ENCODE measurements around the gene SLC17A7.

DNA sequence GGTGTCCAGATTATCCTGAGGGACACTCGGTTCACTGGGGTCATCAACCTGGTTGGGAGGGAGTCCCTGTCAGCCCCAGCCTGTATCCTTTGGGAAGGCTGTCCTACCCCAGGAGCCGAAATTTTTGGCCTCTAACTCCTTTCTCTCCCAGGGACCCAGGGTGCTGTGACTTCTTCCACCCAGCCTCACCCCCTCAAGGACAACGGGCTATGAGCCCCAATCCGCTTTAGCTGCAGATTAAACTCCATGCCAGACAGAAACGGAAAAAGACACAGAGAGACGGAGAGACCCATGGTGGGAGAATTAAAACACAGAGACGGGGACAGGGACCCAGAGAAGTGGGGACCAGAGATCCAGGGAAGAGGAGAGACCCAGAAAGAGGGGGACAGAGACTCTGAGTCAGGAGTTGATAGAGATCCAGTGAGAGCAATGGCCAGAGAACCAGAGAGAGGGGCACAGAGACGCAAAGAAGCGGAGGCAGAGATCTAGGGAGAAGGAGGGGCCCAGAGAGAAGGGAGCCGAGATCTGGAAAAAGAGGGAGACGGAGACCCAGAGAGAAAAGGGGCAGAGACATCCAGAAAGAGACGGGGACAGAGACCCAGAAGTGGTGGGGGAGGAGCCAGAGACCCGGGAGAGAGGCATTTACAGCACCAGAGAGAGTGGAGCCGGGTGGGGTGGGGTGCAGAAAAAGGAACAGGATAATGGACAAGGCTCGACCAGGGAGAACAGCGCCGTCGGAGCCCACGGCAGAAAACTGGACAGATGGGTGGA, 703 bp downstream of the SLC17A7 start:
- TF ChIP-seq POLR2AphosphoS5 (IDR thresholded peaks at IDR 0.05; ENCODE audit: low read depth, low read length) (no peak), SP1 (IDR thresholded peaks at IDR 0.05; ENCODE audit: low read depth) (no peak), TCF7L2 (IDR thresholded peaks at IDR 0.05; ENCODE audit: borderline replicate concordance, extremely low read depth, insufficient read depth, insufficient read length) (no peak), CEBPB (IDR thresholded peaks at IDR 0.05; ENCODE audit: low read depth) (no peak), ZFX (IDR thresholded peaks at IDR 0.05) (no peak), EZH2 (IDR thresholded peaks at IDR 0.05) (no peak)
- TF ChIP-seq, protein P1, sequence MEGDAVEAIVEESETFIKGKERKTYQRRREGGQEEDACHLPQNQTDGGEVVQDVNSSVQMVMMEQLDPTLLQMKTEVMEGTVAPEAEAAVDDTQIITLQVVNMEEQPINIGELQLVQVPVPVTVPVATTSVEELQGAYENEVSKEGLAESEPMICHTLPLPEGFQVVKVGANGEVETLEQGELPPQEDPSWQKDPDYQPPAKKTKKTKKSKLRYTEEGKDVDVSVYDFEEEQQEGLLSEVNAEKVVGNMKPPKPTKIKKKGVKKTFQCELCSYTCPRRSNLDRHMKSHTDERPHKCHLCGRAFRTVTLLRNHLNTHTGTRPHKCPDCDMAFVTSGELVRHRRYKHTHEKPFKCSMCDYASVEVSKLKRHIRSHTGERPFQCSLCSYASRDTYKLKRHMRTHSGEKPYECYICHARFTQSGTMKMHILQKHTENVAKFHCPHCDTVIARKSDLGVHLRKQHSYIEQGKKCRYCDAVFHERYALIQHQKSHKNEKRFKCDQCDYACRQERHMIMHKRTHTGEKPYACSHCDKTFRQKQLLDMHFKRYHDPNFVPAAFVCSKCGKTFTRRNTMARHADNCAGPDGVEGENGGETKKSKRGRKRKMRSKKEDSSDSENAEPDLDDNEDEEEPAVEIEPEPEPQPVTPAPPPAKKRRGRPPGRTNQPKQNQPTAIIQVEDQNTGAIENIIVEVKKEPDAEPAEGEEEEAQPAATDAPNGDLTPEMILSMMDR (IDR thresholded peaks at IDR 0.05 in 2 of 3, conservative IDR thresholded peaks at IDR 0.05 in 1 of 3; ENCODE audit: borderline replicate concordance in 1 of 3, insufficient read depth in 1 of 3, low read depth in 2 of 3, low read length in 2 of 3) = no peak
- TF ChIP-seq, protein P2, sequence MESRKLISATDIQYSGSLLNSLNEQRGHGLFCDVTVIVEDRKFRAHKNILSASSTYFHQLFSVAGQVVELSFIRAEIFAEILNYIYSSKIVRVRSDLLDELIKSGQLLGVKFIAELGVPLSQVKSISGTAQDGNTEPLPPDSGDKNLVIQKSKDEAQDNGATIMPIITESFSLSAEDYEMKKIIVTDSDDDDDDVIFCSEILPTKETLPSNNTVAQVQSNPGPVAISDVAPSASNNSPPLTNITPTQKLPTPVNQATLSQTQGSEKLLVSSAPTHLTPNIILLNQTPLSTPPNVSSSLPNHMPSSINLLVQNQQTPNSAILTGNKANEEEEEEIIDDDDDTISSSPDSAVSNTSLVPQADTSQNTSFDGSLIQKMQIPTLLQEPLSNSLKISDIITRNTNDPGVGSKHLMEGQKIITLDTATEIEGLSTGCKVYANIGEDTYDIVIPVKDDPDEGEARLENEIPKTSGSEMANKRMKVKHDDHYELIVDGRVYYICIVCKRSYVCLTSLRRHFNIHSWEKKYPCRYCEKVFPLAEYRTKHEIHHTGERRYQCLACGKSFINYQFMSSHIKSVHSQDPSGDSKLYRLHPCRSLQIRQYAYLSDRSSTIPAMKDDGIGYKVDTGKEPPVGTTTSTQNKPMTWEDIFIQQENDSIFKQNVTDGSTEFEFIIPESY (IDR thresholded peaks at IDR 0.05; ENCODE audit: extremely low read depth, insufficient replicate concordance, low read length) = no peak
